SKM-1 treated with dmso at 0.1 percent for 144 hours (cell line): ENCODE data around the gene RNF180.

Experiments used
- DNase-seq: peaks from one replicate; lab custom pipeline; 2025; ENCODE audit not compliant: unreplicated experiment; lab: John Stamatoyannopoulos, UW

RNF180 gene

GRCh38 chr5:64165500-64166200 is at the start of gene RNF180:
RNF180 (plus strand) TSS chr5:64165843; CDS start chr5:64200808, 34,965 bp downstream.
- no peak for DNase-seq

- DNase-seq, result no peak
These were observed 40.1 kb upstream of the RNF180 start for GRCh38 chr5:64125521-64125920.

- DNase-seq, result no peak
These were observed 39.4 kb upstream of the RNF180 start for GRCh38 chr5:64126202-64126741.

- no peak for DNase-seq
These were observed 25.6 kb upstream of the RNF180 start for GRCh38 chr5:64140018-64140417.

GRCh38 chr5:64144425-64145215 is 21.0 kb upstream of the RNF180 start:
- no peak for DNase-seq

GRCh38 chr5:64145216-64145895 is 20.3 kb upstream of the RNF180 start:
- no peak for DNase-seq

- no peak for DNase-seq
These were observed 18.3 kb upstream of the RNF180 start for GRCh38 chr5:64147379-64147778.

GRCh38 chr5:64147849-64148441 is 17.7 kb upstream of the RNF180 start:
- peak; percentile 5 for DNase-seq

GRCh38 chr5:64149268-64149667 is 16.4 kb upstream of the RNF180 start:
- DNase-seq, result no peak

GRCh38 chr5:64149857-64150521 is 15.7 kb upstream of the RNF180 start:
- no peak for DNase-seq

- no peak for DNase-seq
These were observed 9.4 kb upstream of the RNF180 start for GRCh38 chr5:64156261-64156660.

GRCh38 chr5:64158827-64159226 is 6.8 kb upstream of the RNF180 start:
- DNase-seq, result no peak

GRCh38 chr5:64160201-64160600 is 5.4 kb upstream of the RNF180 start:
- DNase-seq, result no peak

GRCh38 chr5:64161420-64161819 is 4.2 kb upstream of the RNF180 start:
- DNase-seq, result peak; percentile 18

GRCh38 chr5:64163135-64163534 is 2.5 kb upstream of the RNF180 start:
- no peak for DNase-seq

- no peak for DNase-seq
These were observed 1.9 kb upstream of the RNF180 start for GRCh38 chr5:64163746-64164145.

GRCh38 chr5:64164166-64164565 is 1.5 kb upstream of the RNF180 start:
- DNase-seq, result no peak

- no peak for DNase-seq
These were observed 513 bp upstream of the RNF180 start for GRCh38 chr5:64165160-64165499.

GRCh38 chr5:64166201-64166959 is 737 bp downstream of the RNF180 start:
- no peak for DNase-seq

- no peak for DNase-seq
These were observed 10.7 kb downstream of the RNF180 start for GRCh38 chr5:64176301-64176700.
